NOMO-1 treated with DMSO at 0.1 percent for 48 hours (cell line): ENCODE results near the gene ERVW-1.
"Not testable (repeated sequence)": the region's sequence is repeated elsewhere in the genome, so short reads cannot be mapped to it uniquely, and the experiment has no call there.

Source experiments
- DNase-seq: peaks from one replicate; lab custom pipeline; 2025; ENCODE audit not compliant: unreplicated experiment; lab: John Stamatoyannopoulos, UW

Gene ERVW-1

DNA sequence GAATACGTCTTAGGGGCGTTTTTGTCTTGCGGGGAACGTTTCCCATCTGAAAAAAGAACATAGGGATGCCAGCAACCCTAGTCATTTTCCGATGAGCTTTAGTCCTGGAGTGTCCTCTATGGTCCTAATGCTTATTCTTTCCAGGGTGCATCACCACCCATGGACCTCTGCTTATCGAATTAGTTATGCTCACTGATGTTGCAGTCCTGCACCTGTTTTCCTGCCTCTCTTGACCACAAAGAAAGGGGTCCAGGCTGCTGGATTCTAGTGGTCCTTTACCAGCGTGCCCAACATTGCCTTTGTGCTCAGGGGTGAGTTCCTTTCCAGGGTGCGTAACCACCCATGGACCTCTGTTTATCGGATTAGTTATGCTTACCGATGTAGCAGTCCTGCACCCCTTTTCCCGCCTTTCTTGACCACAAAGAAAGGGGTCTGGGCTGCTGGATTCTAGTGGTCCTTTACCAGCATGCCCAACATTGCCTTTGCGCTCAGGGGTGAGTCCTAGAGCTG, 2.4 kb downstream of the ERVW-1 start:
- DNase-seq, result not testable (repeated sequence)

DNA sequence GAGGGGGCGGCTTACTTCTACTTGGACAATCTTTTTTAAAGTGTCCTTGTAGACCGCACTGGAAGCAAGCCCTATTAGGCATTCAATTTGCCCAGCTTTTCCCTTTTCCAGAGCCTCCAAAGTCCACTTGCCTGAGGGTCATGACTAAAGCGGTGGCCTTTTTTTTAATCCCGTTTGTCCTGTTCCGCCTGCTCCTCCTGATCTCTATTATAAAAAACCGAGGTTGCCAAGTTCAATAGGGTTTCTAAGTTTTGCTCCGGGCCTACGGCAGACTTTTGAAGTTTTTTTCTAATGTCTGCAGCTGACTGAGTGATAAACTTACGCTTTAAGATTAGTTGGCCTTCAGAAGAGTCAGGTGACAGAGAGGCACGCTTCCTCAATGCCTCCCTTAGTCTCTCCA, 3.8 kb downstream of the ERVW-1 start:
- not testable (repeated sequence) for DNase-seq

DNA sequence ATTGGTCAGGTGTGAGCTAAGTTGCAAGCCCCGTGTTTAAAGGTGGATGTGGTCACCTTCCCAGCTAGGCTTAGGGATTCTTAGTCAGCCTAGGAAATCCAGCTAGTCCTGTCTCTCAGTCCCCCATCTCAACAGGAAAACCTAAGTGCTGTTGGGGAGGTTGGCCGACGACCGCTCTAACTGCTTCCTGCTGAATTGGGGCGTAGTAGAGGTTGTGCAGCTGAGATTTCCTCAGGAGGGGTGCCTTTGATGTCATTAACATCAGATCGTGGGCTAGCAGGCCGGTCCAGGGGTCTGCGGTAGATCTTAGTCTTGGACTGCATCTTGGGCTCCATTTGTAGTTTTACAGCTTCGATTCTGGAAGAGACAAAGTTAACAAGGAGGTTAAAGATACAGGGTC, 9.2 kb downstream of the ERVW-1 start:
- not testable (repeated sequence) for DNase-seq

GRCh38 chr7:92466682-92467081, 11.1 kb downstream of the ERVW-1 start:
- no peak for DNase-seq

DNA sequence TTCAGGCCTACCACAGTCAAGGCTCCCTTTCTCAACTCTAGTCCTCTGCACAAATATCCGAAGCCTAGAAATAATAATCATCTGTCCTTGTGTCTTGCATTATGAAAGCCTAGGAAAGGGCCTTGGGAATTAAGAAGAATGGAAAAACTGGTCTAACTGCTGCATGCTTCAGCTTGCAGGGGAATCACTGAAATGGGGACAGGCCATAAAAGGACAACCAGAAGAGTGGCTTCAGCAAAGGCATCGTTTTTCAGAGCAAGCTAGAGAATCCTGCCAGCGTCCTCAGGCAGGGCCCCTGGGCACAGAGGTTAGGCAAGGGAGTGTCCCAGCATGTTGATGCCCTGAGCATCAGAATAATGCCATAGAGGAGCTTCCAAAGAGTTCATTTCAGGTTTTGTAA, 13.2 kb downstream of the ERVW-1 start:
- no peak for DNase-seq

DNA sequence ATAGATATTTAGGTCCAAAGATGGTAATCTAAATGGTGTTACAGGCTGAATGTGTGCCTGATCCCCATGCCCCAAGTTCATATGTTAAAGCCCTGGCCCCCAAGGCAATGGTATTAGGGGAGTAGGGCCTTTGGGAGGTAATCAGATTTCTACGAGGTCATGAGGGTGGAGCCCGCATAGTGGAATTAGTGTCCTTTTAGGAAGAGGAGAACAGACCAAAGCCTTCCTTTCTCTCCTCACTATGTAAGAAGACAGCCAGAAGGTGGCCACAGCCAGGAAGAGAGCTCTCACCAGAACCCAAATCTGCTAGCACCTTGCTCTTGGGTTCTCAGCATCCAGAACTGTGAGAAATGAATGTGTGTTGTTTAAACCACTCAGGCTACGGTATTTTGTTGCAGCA, 15.2 kb downstream of the ERVW-1 start:
- no peak for DNase-seq

DNA sequence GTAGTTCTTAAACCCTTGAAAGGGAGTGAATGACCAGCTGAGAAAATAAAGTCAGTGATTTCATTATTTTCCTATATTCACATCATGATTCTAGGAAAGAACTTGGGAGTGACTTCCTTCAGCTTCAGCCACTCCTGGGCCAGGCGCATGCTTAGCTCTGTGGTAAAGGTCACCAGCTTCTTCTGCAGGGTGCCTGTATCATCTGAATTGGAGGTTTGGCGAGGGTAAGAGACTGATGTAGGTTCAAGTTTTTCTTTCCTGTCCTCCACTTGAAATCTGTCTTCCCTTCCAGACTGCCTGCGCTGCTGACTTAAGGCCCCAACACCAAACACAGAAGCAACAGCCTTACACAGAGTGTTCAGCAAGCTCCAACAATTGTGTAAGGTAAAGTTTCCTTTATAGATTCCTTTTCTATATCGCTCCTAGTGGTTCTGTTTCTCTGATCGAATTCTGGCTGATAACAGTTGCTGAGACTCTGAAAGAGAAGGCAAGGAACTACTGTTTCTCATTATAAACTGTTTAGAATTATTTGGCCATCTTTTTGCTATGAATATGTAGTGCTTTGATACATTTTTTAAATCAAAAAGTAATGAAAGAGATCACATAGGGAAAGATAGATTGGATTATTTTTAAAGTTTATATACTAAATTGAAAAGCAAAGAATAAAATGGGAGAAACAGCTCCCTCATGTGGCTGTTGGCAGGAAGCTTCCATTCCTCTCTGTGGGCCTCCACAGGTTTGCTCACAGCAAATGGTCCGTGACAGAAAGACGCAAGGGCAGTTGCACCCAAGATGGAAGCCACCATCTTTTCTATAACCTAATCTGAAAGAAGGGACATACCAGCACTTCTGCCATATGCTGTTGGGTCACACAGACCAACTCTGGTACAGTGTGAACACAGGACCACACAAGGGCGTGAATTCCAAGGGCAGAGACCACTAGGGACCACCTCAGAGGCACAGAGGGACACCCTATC, 16.4 kb downstream of the ERVW-1 start:
- DNase-seq, result peak; percentile 44

DNA sequence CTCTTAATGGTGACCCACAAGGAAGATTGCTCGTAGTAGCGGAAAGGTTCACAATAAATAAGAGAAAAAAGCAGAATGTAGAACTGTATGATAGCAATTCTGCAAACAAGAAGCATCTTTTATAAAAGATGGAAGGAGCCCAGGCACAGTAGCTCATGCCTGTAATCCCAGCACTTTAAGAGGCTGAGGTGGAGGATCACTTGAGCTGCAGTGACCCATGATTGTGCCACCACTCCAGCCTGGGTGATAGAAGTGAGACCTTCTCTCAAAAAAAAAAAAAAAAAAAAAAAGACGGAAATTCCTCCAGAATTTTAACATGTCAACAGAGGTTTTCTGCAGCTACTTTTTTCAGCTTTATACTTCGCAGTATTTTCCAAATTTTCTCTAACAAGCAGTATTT, 17.2 kb downstream of the ERVW-1 start:
- DNase-seq, result no peak

- DNase-seq, result no peak
These were observed 17.6 kb downstream of the ERVW-1 start for GRCh38 chr7:92460109-92460508.

DNA sequence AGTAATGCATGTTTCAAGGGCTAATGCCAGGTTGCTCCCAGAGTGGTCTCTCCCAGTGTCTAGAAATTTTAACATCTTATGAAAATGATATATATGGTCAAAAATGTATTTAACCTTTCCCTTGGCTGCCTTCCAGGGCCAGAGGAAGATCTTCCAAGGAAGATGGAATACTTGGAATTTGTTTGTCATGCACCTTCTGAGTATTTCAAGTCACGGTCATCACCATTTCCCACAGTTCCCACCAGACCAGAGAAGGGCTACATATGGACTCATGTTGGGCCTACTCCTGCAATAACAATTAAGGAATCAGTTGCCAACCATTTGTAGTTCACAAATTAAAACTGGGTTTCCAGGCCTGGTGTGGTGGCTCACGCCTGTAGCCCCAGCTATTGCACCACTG, 21.5 kb downstream of the ERVW-1 start:
- no peak for DNase-seq

DNA sequence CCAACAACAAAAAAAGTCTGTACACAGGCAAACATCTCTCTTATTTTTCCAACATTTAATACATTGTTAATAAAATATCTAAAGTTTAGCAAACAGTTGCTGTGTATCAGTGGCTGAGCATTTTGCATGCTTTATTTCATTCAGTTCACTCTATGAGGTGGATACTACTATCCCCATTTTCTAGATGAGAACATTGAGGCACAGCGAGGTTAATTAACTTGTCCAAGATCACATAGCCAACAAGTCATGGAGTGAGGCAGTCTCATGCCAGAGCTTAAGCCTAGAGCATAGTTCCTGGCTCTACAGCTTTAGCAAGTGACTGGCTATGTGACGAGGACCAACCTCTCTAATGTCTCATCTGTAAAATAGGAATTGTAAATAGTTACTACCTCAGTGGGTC, 26.1 kb downstream of the ERVW-1 start:
- DNase-seq, result no peak

DNA sequence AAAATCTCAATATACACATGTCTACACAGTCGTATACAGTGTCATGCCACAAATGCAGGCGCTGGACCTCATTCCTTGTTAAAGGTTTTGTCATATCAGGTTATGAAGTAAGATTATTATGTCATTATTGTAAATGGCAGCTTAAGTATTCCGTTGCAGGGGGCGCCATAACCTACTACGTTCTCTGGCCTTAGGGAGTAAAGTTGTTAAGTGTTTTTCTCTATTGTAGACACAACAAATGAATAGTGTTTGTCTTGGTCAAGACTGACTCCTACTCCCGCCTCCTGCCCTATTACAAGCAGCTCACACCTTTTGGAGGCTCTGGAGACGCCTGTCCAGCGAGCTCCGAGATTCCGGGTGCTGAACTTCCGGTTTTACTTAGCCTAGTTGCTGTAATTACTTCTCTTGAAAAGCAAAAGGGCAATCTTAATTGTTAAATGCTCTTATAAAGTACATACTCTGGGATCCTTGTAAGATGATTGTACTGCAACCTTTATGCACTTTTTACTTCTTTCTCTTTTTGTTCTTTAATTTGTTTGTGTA, 29.5 kb downstream of the ERVW-1 start:
- peak; percentile 97 for DNase-seq

DNA sequence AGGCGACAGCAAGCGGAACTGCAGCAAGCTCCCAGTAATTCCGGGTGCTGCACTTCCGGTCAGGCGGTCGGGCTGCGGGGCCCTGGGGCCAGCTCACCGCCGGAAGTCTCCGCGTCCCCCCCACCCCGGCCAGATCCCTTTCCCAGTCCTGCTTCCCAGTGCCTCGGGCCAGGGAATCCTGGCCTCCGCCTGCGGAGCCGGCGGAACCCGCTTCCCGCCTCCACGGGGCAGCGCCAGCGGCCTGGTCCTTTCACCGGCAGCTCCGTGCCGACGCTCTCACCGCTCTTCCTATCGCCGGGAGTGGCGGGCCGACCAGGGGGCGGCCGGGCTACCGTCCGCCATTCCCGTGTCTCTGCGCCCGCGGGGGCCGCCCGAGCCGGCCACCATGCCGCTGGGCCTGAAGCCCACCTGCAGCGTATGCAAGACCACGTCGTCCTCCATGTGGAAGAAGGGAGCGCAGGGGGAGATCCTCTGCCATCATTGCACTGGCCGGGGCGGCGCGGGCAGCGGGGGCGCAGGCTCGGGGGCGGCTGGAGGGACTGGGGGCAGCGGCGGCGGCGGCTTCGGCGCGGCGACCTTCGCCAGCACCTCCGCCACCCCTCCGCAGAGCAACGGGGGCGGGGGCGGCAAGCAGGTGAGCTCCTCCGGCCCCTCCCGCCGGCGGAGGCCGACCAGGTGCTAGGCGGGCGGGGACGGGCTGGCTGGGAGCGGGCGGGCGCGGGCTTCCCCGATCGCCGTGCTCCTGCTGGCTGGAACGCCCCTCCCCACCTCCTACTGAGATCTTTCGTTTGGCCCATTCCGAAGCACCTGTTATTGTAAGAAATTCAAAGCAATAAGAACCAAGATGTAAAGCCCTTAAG, 30.2 kb downstream of the ERVW-1 start, which contains the start of gene GATAD1:
Gene GATAD1, plus strand, starts transcription at position 138 of the 860 bp plus-strand sequence. Its CDS starts 248 bp downstream, at position 386.
- DNase-seq, result peak; percentile 99

GRCh38 chr7:92446869-92447344, 30.8 kb downstream of the ERVW-1 start:
- no peak for DNase-seq

DNA sequence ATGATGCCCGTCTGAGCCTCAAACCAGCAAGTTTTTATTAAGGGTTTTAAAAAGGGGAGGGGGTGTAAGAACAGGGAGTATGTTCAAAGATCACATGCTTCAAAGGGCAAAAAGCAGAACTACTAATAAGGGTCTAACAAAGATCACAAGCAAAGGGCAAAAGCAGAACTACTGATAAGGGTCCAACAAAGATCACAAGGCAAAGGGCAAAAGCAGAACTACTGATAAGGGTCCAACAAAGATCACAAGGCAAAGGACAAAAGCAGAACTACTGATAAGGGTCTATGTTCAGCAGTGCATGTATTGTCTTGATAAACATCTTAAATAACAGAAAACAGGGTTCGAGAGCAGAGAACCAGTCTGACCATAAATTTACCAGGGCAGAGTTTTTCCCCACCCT, 35.0 kb downstream of the ERVW-1 start:
- peak; percentile 16 for DNase-seq

DNA sequence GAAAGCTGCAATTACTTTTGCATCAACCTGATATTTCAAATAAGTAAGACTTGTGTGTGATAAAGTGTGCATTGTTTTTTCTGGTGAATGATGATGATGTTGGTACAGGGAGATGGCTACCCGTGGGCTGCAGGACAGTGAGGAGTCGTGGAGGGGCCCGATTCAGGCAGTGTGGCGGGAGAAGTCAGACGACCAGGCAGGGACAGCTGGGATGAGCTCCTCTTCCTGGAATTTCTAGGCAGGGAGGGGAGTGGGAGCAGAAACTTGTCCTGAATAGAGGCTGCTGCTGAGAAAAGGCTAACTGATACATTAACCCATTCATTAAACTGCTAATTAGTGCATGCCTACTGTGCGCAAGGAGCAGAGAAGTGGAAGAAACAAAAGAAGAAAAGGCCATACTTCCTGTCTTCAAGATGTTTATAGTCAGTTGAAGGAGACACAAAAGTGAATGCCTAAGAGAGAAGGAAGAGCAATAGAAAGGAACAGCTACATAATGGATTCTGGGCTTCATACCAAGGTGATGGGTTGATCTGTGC, 39.7 kb downstream of the ERVW-1 start:
- no peak for DNase-seq

GRCh38 chr7:92436612-92437445, 40.9 kb downstream of the ERVW-1 start:
- no peak for DNase-seq

DNA sequence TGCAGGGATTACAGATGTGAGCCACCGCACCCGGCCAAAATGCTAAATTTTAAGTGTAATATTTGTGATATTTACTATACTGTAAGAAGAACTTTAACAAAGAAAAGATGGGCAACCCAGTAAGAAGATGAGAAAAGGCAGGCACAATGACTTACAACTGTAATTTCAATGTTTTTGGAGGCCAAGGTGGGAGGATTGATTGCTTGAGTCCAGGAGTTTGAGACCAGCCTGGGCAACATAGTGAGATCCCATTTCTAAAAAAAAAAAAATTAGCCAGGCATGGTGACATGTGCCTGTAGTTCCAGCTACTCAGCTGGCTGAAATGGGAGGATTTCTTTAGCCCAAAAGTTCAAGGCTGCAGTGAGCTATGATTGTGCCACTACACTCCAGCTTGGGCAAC, 42.2 kb downstream of the ERVW-1 start:
- DNase-seq, result no peak

- no peak for DNase-seq
These were observed 44.7 kb downstream of the ERVW-1 start for GRCh38 chr7:92433019-92433418.
